ENCODE measurements around the gene OXSR1.
"Not testable (repeated sequence)": the region's sequence is repeated elsewhere in the genome, so short reads cannot be mapped to it uniquely, and the experiment has no call there.

Gene OXSR1

GRCh38 chr3:38168151-38169026, 3.1 kb downstream of the OXSR1 start:
- DNase-seq (ENCODE audit: low spot score), result no peak

DNA sequence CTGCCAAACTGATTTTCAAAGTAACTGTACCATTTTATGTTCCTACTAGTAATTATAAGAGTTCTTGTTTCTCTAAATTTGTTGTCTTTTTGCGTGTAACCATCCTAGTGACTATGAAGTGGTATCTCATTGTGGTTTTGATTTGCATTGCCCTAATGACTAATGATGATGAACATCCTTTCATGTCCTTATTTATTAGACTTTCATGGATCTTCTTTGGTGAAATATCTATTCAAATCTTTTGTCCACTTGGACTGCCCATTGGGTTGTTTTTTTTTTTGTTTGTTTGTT, 3.6 kb downstream of the OXSR1 start:
- no peak for DNase-seq (ENCODE audit: low spot score)

GRCh38 chr3:38170722-38171121, 5.4 kb downstream of the OXSR1 start:
- no peak for DNase-seq (ENCODE audit: low spot score)

DNA sequence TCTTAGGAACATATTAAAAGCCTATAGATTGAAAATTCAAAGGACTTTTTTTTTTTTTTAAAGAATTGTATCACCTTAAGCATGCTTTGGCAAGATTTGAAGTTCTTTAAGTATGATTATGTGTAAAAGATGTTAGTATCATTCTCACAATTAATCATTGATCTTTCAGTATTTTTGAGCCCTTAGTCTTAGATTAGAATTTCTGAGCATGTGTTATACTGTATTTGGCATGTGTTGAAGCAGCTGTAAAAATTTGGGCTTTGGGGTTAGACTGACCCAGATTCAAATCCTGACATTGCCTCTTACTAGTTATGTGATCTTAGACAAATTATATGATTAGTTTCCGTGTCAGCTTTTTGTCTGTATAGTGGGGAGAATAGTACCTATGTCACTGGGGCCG, 6.3 kb downstream of the OXSR1 start:
- no peak for DNase-seq (ENCODE audit: low spot score)

DNA sequence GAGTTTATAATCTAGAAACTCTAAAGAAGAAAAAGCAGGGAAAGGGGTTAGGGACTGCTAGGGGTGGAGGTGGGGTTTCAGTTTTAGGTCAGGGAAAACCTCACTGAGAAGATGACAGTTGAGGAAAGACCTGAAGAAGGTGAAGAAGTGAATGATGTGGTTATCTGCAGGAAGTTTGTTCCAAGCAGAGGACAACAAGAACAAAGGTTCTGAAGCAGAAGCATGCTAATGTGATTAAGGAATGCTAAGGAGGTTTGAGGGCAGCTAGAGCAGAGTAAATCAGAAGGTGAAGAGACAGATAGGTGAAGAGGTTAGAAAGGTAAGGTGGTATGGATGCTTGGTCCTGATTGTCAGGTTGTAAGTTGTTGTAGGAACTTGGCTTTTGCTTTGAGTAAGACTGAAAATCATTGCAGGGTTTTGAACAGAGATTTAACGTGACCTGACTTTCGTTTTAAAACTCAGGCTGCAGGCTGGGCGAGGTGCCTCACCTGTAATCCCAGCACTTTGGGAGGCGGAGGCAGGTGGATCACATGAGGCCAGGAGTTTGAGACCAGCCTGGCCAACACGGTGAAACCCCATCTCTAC, 8.6 kb downstream of the OXSR1 start:
- no peak for DNase-seq (ENCODE audit: low spot score)

GRCh38 chr3:38177181-38177580, 11.8 kb downstream of the OXSR1 start:
- no peak for DNase-seq (ENCODE audit: low spot score)

GRCh38 chr3:38186781-38187180, 21.4 kb downstream of the OXSR1 start:
- no peak for DNase-seq (ENCODE audit: low spot score)

DNA sequence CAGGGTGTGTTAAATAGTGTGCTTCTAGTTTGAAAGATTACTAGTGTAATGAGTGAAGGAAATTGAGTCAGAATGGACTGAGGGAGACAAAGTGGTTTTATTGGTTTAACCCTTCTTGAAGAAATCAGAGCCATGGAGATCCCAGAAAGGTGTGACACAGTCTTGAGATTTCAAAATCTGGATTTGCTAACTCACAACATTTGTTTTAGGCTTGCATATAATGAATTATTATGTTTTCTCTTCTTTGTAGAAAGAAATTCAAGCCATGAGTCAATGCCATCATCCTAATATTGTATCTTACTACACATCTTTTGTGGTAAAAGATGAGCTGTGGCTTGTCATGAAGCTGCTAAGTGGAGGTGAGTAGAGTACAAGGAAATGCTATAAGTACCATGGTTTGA, 25.1 kb downstream of the OXSR1 start:
- DNase-seq (ENCODE audit: low spot score), result no peak

- DNase-seq (ENCODE audit: low spot score), result not testable (repeated sequence)
These were observed 37.6 kb downstream of the OXSR1 start for GRCh38 chr3:38202931-38203330.

DNA sequence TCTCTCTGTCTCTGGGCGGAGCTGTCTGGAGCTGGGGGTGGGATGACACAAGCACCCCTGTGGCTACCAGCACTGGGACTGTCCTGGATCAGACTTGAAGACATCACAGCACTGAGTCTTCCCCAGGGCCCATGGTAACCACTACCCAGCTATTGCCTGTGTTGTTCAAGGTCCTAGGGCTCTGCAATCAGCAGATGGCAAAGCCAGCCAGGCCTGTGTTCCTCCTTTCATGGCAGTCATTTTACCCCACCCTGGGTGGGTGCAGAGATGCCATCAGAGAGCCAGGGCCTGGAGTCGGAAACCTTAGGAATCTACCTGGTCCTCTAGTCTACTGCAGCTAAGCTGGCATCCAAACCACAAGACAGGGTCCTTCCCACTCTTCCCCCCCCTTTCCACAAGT, 38.4 kb downstream of the OXSR1 start:
- DNase-seq (ENCODE audit: low spot score), result no peak

DNA sequence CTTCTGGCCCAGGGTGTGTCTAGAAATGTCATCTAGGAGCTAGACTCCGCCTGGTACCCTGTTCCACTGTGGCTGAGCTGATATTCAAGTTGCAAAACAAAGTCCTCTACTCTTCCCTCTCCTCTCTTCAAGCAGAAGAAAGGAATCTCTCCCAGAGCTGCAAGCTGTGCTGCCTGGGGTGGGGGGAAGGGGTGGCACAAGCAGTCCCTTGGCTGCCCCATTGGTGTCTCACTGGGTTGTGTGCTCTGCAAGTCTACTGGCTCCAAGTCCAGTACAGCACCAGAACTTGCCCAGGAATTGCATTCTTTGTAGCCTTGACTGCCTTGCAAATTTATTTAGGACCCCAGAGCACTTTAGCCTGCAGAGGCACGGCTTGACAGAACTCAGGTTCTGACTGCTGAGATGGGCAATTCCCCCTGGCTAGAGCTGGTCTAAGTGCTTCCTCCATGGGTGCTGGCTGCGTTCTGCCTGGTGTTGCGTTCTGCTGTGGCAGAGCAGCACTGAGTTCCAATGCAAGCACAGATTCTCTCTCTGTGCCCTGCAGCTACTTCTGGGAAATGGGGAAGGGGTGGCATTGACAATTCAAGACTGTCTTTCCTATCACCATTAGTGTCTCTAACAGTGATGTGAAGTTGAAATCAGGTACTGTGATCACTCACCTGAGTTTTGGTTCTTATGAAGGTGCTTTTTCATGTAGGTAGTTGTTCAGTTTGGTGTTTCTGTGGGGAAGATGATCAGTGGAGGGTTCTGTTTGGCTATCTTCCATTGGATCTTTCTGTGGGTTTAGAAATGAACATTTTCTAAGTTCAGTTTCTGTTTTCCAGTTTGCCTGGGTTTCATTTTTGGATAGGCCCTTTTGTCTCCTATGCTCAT, 39.5 kb downstream of the OXSR1 start:
- DNase-seq (ENCODE audit: low spot score), result no peak

GRCh38 chr3:38205472-38205805, 40.1 kb downstream of the OXSR1 start:
- DNase-seq (ENCODE audit: low spot score), result no peak

DNA sequence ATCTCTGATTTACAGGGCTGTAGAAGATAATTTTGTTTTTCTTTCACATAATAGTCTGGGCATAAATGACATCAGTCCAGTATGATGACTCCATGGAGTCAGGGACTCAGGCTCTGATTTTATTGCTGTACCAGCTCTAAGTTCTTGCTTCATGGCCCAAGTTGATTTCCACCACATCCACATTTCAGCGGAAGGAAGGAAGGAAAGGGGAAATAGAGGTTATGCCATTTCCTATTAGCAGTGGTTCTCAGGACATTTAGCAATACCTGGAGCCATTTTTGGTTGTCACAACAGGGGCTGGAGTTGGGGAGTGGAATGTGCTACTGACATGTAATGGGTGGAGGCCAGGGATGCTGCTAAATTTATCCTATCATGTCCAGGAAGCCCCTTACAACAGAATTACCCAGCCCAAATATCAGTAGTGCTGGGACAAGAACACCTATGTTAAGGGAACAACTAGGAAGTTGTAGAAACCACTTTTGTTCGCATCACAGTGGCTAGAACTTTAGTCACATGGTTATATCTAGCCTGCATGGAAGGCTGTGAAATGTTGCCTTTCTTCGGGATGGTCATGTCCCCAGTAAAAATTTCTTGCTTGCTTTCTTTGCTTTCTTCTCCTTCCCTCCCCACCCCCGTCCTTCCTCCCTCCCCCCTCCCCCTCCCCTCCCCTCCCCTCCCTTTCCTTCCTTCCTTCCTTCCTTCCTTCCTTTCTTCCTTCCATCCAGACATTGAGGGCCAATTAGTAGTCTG, 42.1 kb downstream of the OXSR1 start:
- no peak for DNase-seq (ENCODE audit: low spot score)

DNA sequence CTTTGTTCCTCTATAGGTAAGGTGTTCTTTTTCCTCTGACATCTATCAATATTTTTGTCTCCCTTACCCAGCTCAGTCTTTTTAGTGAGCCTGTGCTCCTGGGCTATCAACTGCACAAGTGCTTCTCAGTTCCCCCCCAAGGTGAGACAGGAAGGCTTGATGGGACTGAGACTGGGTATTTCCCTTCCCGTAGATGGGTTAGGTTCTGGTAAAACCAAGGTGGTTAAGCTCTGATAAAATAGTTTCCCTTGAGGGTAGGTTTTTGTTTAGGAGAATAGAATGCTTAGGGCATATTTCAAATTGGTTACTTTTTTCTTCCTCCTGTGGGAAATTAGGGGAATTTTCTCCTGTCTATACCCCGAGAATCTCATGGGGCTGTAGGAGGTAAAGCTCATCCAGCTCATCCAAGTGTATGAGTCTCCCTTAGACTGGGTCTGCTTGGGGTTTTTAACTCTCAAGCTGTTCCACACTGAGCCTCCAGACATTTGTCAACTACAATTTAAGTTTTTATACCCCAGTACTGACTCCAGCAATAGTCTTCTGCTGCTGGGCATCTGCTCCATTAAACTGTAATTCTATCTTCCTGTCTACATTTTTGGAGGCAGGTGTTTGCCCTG, 44.9 kb downstream of the OXSR1 start:
- no peak for DNase-seq (ENCODE audit: low spot score)

- DNase-seq (ENCODE audit: low spot score), result no peak
These were observed 46.8 kb downstream of the OXSR1 start for GRCh38 chr3:38212141-38212540.

DNA sequence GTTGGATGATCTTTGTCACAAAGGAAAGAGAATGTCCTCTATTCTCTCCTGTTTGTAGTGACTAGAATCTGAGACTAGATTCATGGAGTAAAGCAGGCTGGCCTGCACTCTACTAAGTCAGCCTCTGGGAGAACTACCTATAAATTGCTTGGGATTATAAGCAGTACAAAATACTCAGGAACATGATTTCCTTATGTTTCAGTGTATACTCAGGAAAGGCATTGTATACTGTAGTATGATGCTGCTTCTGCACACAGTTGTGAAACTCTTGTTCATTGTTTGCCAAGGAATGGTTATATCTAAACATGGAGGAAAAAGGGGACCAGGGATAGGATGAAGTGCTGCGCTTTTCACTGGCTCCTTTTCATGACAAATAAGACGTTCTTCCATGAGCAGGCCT, 49.2 kb downstream of the OXSR1 start:
- DNase-seq (ENCODE audit: low spot score), result no peak

GRCh38 chr3:38219609-38220197, 54.4 kb downstream of the OXSR1 start:
- no peak for DNase-seq (ENCODE audit: low spot score)

GRCh38 chr3:38221005-38221404, 55.7 kb downstream of the OXSR1 start:
- DNase-seq (ENCODE audit: low spot score), result no peak

DNA sequence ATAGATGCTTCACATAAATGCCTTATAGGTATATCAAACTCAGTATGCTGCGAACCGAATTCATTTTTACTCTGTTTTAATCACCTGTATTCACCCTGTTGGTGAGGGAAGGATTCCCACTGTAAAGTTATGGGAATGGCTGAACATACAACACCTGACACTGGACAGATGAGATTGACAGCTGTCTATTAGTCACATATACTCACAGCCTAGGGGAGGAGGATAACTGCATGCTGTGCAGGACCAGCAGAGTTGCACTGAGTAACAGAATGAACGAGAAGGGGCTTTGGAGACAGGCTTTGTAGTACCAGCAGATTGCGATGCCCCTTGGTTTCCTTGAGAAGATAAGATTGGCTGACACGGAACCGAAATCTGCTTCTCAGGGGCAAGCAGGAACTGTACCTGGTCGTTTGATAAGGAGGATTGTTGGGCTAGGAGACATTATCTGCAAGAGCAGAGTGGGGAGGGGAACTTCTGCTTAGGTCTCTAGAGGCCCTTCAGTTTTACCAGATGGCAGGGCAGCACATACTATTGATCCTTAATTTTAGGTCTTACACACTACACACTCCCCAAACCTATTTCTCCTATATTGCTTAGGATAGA, 56.8 kb downstream of the OXSR1 start:
- DNase-seq (ENCODE audit: low spot score), result peak; percentile 41

- no peak for DNase-seq (ENCODE audit: low spot score)
These were observed 59.0 kb downstream of the OXSR1 start for GRCh38 chr3:38224357-38224756.

GRCh38 chr3:38226273-38226672, 60.9 kb downstream of the OXSR1 start:
- no peak for DNase-seq (ENCODE audit: low spot score)

All from hematopoietic multipotent progenitor cell treated with erythropoietin and hydrocortisone succinate and interleukin-3 and kit ligand, for 15 days (in vitro differentiated cells).